Left ventricle myocardium inferior (tissue), 1 donor: ENCODE results near the gene FST. TPM values are rescaled to one million over a fixed set of nuclear protein-coding genes. Genes with fewer than 3 reads are reported as not detected.

Source experiments
- DNase-seq: peaks from one replicate; pipeline ENCODE4 v3.0.0-alpha.2; 2020
- H3K27ac ChIP-seq: fragments of 200-600 bp; replicated peaks from 2 replicates; pipeline ENCODE4 v1.8.0; 2021
- H3K27me3 ChIP-seq: fragments of 200-600 bp; 2 replicates; pipeline ENCODE4 v1.8.0; 2021; ENCODE audit warnings: low read depth
- H3K36me3 ChIP-seq: fragments of 200-600 bp; 2 replicates; pipeline ENCODE4 v1.8.0; 2021
- H3K4me1 ChIP-seq: fragments of 200-600 bp; 2 replicates; pipeline ENCODE4 v1.8.0; 2021
- H3K4me3 ChIP-seq: fragments of 200-600 bp; 2 replicates; pipeline ENCODE4 v1.8.0; 2021; ENCODE audit warnings: mild to moderate bottlenecking, moderate library complexity
- H3K9me3 ChIP-seq: fragments of 200-600 bp; replicated peaks from 2 replicates; pipeline ENCODE4 v1.8.0; 2021
- intact Hi-C: fragments of 100-400 bp; cut with micrococcal nuclease; formaldehyde crosslinking; loops from one replicate; pipeline ENCODE4 v1.11.0; 2022
- long read RNA-seq: library from polyadenylated mRNA; unstranded; transcript quantifications from one replicate; pipeline ENCODE4 v2.0.0, GENCODE V29; 2021
- total RNA-seq: library from RNA; stranded (reverse); fragmentation: NEBNext Ultra II Directional; extraction: Animal tissue kit (Norgen Biotek cat#: 25700); gene quantifications from one replicate; pipeline ENCODE4 v1.2.1, GENCODE V29; 2021
- TF ChIP-seq, protein P1 (sequence below): fragments of 200-600 bp; IDR thresholded peaks from 2 replicates; pipeline ENCODE4 v1.8.0; 2021; ENCODE audit warnings: antibody characterized with exemption, mild to moderate bottlenecking, borderline replicate concordance
- donor health status: DM: no; HTN: yes; CAD: no; lungs with severe emphysema.

The FST gene, protein sequence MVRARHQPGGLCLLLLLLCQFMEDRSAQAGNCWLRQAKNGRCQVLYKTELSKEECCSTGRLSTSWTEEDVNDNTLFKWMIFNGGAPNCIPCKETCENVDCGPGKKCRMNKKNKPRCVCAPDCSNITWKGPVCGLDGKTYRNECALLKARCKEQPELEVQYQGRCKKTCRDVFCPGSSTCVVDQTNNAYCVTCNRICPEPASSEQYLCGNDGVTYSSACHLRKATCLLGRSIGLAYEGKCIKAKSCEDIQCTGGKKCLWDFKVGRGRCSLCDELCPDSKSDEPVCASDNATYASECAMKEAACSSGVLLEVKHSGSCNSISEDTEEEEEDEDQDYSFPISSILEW
- total RNA-seq, result 2.0 TPM
- long read RNA-seq, partial matches to known transcripts, result 0 of 3 reads
- long read RNA-seq, other reads (novel, unspliced or antisense), result 1 of 3 reads

DNA sequence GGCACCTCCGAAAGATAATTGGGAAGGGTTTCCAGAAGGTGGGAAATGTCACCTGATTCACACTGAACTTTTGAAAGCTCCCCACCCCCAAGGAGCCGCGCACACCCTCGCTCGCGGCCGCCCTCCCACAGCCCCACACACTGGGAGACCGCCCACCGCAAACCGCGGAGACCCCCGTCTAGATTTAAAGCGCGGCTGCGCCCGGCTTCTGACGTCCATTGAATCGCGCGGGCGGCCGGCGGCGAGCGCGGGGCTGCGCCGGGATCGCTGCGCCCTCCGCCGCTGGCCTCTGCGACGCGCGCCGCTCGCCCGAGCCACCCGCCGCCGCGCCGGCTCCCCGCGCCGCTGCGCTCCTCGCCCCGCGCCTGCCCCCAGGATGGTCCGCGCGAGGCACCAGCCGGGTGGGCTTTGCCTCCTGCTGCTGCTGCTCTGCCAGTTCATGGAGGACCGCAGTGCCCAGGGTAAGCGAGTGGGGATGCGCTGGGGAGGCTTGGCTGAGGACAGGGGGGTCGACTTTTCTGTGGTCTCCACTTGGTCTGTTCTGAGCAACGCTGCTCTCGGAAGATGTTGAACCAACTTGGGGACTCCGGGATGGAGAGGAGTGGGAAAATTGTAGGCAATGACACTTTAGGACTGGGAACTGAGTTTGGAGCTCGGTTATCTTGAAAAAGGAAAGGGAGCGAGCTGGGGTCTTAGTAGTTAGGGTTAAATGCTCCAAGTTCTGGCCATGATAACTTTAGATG, at the start of gene FST:
Gene FST, plus strand, starts transcription at position 214 of the 743 bp plus-strand sequence. Its CDS starts 163 bp downstream, at position 377.
- Histone ChIP-seq H3K4me3 (peak within 1 kb of the TSS; percentile 83), H3K36me3 (no peaks in the 10 kb centered on the region), H3K27ac (peak within 1 kb of the TSS; percentile 83), H3K9me3 (no peaks in the 10 kb centered on the region), H3K4me1 (peaks cover 40% of the 10 kb centered on the region), H3K27me3 (peaks cover 20% of the 10 kb centered on the region)
- DNase-seq, result peak; percentile 24
- intact Hi-C loops, result no loop called here
- TF ChIP-seq, protein P1, sequence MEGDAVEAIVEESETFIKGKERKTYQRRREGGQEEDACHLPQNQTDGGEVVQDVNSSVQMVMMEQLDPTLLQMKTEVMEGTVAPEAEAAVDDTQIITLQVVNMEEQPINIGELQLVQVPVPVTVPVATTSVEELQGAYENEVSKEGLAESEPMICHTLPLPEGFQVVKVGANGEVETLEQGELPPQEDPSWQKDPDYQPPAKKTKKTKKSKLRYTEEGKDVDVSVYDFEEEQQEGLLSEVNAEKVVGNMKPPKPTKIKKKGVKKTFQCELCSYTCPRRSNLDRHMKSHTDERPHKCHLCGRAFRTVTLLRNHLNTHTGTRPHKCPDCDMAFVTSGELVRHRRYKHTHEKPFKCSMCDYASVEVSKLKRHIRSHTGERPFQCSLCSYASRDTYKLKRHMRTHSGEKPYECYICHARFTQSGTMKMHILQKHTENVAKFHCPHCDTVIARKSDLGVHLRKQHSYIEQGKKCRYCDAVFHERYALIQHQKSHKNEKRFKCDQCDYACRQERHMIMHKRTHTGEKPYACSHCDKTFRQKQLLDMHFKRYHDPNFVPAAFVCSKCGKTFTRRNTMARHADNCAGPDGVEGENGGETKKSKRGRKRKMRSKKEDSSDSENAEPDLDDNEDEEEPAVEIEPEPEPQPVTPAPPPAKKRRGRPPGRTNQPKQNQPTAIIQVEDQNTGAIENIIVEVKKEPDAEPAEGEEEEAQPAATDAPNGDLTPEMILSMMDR, result no peak

DNA sequence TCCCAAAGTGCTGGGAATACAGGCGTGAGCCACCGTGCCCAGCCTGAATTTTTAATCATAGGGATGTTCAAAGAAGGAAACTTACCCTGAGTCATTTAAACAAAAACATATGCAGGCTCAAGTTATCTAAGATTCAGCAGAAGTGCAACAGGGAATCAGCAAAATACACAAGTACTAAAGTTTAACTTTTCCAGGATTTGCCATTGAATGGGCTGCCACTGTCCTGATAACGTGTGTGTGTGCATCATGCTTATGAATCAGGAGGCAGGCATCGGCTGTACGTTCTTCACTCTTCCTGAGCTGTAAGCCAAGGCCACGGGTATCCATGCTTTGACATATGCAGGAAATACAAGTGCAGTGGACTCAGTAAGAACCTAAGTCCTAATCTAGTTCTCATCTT, 48.8 kb upstream of the FST start:
- intact Hi-C loops, result no loop called here
- DNase-seq, result no peak
- Histone ChIP-seq H3K9me3 (no peaks in the 10 kb centered on the region), H3K27ac (no peak overlapping the region), H3K36me3 (no peaks in the 10 kb centered on the region), H3K27me3 (no peaks in the 10 kb centered on the region), H3K4me3 (no peak overlapping the region), H3K4me1 (no peaks in the 10 kb centered on the region)
- TF ChIP-seq, protein P1, result no peak

DNA sequence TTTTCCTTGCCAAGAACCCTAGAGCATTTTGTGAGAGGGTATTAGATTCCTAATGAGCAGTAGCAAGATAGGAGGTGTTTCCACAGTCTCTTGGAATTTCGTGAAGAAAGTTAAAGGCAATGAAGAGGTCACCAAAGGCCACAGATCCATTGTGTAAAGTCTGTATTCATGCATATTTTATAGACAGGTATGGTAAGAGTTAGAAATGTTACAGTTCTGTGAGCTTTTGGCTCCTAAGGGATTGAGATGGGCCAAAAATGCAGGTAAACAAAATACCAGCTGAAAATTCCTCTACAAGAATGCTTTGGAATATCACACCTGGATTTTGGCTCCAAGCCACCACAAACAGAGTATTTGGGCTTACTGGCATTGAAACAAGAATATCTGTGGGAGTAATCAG, 47.4 kb upstream of the FST start:
- TF ChIP-seq, protein P1, result no peak
- H3K4me1 ChIP-seq, result no peaks in the 10 kb centered on the region
- H3K27ac ChIP-seq, result no peak overlapping the region
- H3K36me3 ChIP-seq, result no peaks in the 10 kb centered on the region
- H3K9me3 ChIP-seq, result no peaks in the 10 kb centered on the region
- H3K27me3 ChIP-seq, result no peaks in the 10 kb centered on the region
- no peak overlapping the region for H3K4me3 ChIP-seq
- no peak for DNase-seq
- intact Hi-C loops, result no loop called here

DNA sequence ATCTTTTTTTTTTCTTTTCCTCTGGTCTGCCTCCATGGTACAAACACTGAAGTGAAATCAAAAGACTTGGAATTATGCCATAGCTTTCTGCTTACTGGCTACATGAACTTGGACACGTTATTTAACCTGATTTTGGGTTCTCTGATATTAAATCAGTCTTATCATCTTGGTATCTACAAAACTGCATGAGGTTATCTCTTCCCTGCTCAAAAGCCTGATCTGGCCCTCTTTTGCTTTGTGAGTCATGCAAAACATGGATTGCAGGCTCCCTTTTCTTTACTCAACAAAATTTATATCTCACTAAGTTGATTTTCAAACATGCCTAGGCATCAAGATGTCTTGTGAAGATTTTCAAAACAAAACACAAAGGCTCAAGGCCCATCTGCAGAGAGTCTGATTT, 45.9 kb upstream of the FST start:
- no peak for DNase-seq
- H3K4me1 ChIP-seq, result no peaks in the 10 kb centered on the region
- no peak overlapping the region for H3K27ac ChIP-seq
- no peak overlapping the region for H3K4me3 ChIP-seq
- TF ChIP-seq, protein P1, result no peak
- no peaks in the 10 kb centered on the region for H3K27me3 ChIP-seq
- no peaks in the 10 kb centered on the region for H3K9me3 ChIP-seq
- intact Hi-C loops, result no loop called here
- H3K36me3 ChIP-seq, result no peaks in the 10 kb centered on the region

DNA sequence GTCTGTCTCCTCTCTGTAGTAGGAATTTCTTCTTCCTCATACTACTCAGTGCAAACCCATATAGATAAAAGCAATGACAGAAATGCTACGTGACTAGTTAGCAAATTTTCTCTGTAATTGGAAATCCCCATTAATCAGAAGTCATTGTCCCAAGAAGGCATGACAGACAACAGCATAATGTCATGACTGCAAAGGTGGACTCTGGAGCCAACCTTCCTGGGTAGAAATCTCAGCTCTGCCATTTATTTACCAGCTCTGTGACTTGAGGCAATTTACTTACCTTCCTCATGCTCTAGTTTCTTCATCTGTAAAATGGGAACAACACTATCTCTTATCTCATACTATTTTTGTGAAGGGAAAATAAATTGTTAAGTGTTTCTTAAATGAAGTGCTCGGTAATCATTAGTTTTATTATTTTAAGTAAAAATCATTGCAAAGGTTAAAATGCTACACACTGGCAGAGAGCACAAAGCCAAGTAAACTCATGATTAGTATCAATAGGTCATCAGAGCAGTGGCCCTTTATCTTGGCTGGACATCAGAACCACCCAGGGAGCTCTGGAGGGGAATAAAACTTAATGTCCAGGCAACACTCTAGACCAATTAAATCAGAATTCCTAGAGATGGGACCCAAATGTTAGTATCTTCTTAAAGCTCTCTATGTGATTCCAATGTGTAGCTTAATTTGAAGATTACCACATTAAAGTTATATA, 43.8 kb upstream of the FST start:
- H3K4me3 ChIP-seq, result no peak overlapping the region
- TF ChIP-seq, protein P1, result no peak
- no peaks in the 10 kb centered on the region for H3K27me3 ChIP-seq
- intact Hi-C loops, result no loop called here
- H3K27ac ChIP-seq, result no peak overlapping the region
- H3K36me3 ChIP-seq, result no peaks in the 10 kb centered on the region
- no peaks in the 10 kb centered on the region for H3K9me3 ChIP-seq
- no peaks in the 10 kb centered on the region for H3K4me1 ChIP-seq
- DNase-seq, result no peak
